HG02763 (cell line): ENCODE measurements around the gene ATG2B.

Source experiments
- ATAC-seq: cut with Tn5 transposase; IDR thresholded peaks from one replicate; pipeline ENCODE4 v1.9.1; 2021; ENCODE audit warnings: mild to moderate bottlenecking, moderate library complexity; ENCODE audit not compliant: unreplicated experiment

The ATG2B gene

GRCh38 chr14:96362965-96363750 is at the start of gene ATG2B, which contains the start of gene GSKIP:
ATG2B (minus strand) TSS chr14:96363341; CDS start chr14:96362976, 365 bp downstream.
GSKIP (plus strand) TSS chr14:96363526; CDS start chr14:96382248, 18,722 bp downstream.
- peak; percentile 77 for ATAC-seq

- no peak for ATAC-seq
These were observed 47.0 kb upstream of the ATG2B start for GRCh38 chr14:96410119-96410518.

- no peak for ATAC-seq
These were observed 46.6 kb upstream of the ATG2B start for GRCh38 chr14:96409701-96410100.

GRCh38 chr14:96408608-96409007 is 45.5 kb upstream of the ATG2B start:
- ATAC-seq = no peak

- ATAC-seq = no peak
These were observed 44.9 kb upstream of the ATG2B start for GRCh38 chr14:96407935-96408570.

- ATAC-seq = no peak
These were observed 42.5 kb upstream of the ATG2B start for GRCh38 chr14:96405677-96406076.

GRCh38 chr14:96403409-96403808 is 40.3 kb upstream of the ATG2B start:
- ATAC-seq = no peak

- no peak for ATAC-seq
These were observed 37.4 kb upstream of the ATG2B start for GRCh38 chr14:96400495-96400894.

GRCh38 chr14:96399405-96399804 is 36.3 kb upstream of the ATG2B start:
- no peak for ATAC-seq

GRCh38 chr14:96398921-96399320 is 35.8 kb upstream of the ATG2B start:
- no peak for ATAC-seq

- ATAC-seq = no peak
These were observed 35.3 kb upstream of the ATG2B start for GRCh38 chr14:96398432-96398831.

- ATAC-seq = no peak
These were observed 31.1 kb upstream of the ATG2B start for GRCh38 chr14:96394047-96394815.

GRCh38 chr14:96393071-96393691 is 30.0 kb upstream of the ATG2B start:
- ATAC-seq = no peak

GRCh38 chr14:96391293-96392118 is 28.4 kb upstream of the ATG2B start:
- peak; percentile 84 for ATAC-seq

GRCh38 chr14:96390965-96391292 is 27.8 kb upstream of the ATG2B start:
- ATAC-seq = no peak

GRCh38 chr14:96385385-96385784 is 22.2 kb upstream of the ATG2B start:
- ATAC-seq = no peak

- no peak for ATAC-seq
These were observed 21.6 kb upstream of the ATG2B start for GRCh38 chr14:96384740-96385139.

GRCh38 chr14:96384053-96384452 is 20.9 kb upstream of the ATG2B start:
- ATAC-seq = no peak

GRCh38 chr14:96383445-96383844 is 20.3 kb upstream of the ATG2B start:
- no peak for ATAC-seq

- ATAC-seq = peak; percentile 74
These were observed 17.6 kb upstream of the ATG2B start for GRCh38 chr14:96380735-96381134.
